HAP-1 (cell line): ENCODE measurements around the gene PGM2.
"Not testable (repeated sequence)": the region's sequence is repeated elsewhere in the genome, so short reads cannot be mapped to it uniquely, and the experiment has no call there.

Source experiments
- DNase-seq, 2 experiments: peaks; one replicate each; pipeline ENCODE4 v3.0.0-alpha.2; 2016 to 2020; ENCODE audit warnings: low spot score in 2 of 2
- H3K27me3 ChIP-seq: fragments of 250-450 bp; sonication (Bioruptor Pico); 2 replicates; pipeline ENCODE4 v1.5.1; 2020; ENCODE audit warnings: low read depth, mild to moderate bottlenecking, moderate library complexity
- H3K36me3 ChIP-seq: fragments of 250-450 bp; sonication (Bioruptor Pico); replicated peaks from 2 replicates; pipeline ENCODE4 v1.5.1; 2020; ENCODE audit warnings: mild to moderate bottlenecking
- H3K4me1 ChIP-seq: fragments of 250-450 bp; sonication (Bioruptor Pico); 2 replicates; pipeline ENCODE4 v1.5.1; 2020; ENCODE audit warnings: mild to moderate bottlenecking
- H3K4me3 ChIP-seq: fragments of 250-450 bp; sonication (Bioruptor Pico); 2 replicates; pipeline ENCODE4 v1.5.1; 2020; ENCODE audit warnings: mild to moderate bottlenecking, moderate library complexity
- H3K9me3 ChIP-seq: fragments of 250-450 bp; sonication (Bioruptor Pico); 2 replicates; pipeline ENCODE4 v1.5.1; 2020; ENCODE audit warnings: mild to moderate bottlenecking, moderate library complexity
- in situ Hi-C: fragments of 300-500 bp; cut with MboI; formaldehyde crosslinking; loops from 3 replicates; pipeline ENCODE4 v1.14.3; 2020; ENCODE audit warnings: low sequenced_read_pairs, inconsistent platforms, mixed read lengths

Gene PGM2

GRCh38 chr4:37798616-37799015, 27.9 kb upstream of the PGM2 start:
- no peak for DNase-seq
- no peak overlapping the region for H3K4me3 ChIP-seq
- H3K9me3 ChIP-seq = no peaks in the 10 kb centered on the region
- H3K27me3 ChIP-seq = no peaks in the 10 kb centered on the region
- no peaks in the 10 kb centered on the region for H3K36me3 ChIP-seq
- peaks cover 2% of the 10 kb centered on the region for H3K4me1 ChIP-seq
- in situ Hi-C loops = no loop called here

- in situ Hi-C loops = loop anchor here (10.0 kb wide), 1 partner anchor 235 kb away; no protein-coding TSS in a partner anchor
- Histone ChIP-seq H3K4me1 (peaks cover 2% of the 10 kb centered on the region), H3K4me3 (no peak overlapping the region), H3K36me3 (no peaks in the 10 kb centered on the region), H3K9me3 (no peaks in the 10 kb centered on the region), H3K27me3 (no peaks in the 10 kb centered on the region)
- no peak for DNase-seq
Observed at GRCh38 chr4:37799941-37800554, 26.4 kb upstream of the PGM2 start.

- H3K4me1 ChIP-seq = peaks cover 2% of the 10 kb centered on the region
- in situ Hi-C loops = loop anchor here (10.0 kb wide), 1 partner anchor 233 kb away; no protein-coding TSS in a partner anchor
- no peaks in the 10 kb centered on the region for H3K9me3 ChIP-seq
- DNase-seq = peak; percentile 77 to 83
- H3K4me3 ChIP-seq = no peak overlapping the region
- no peaks in the 10 kb centered on the region for H3K36me3 ChIP-seq
- no peaks in the 10 kb centered on the region for H3K27me3 ChIP-seq
Observed at GRCh38 chr4:37802068-37802666, 24.3 kb upstream of the PGM2 start.

GRCh38 chr4:37803348-37803973, 23.0 kb upstream of the PGM2 start:
- no peak overlapping the region for H3K4me3 ChIP-seq
- no peaks in the 10 kb centered on the region for H3K27me3 ChIP-seq
- peaks cover 2% of the 10 kb centered on the region for H3K4me1 ChIP-seq
- no peaks in the 10 kb centered on the region for H3K36me3 ChIP-seq
- H3K9me3 ChIP-seq = no peaks in the 10 kb centered on the region
- peak in 1 of 2 experiments; percentile 58 for DNase-seq
- in situ Hi-C loops = loop anchor here (10.0 kb wide), 1 partner anchor 231 kb away; no protein-coding TSS in a partner anchor

GRCh38 chr4:37805091-37805490, 21.4 kb upstream of the PGM2 start:
- no peaks in the 10 kb centered on the region for H3K9me3 ChIP-seq
- no peaks in the 10 kb centered on the region for H3K36me3 ChIP-seq
- in situ Hi-C loops = loop anchor here (10.0 kb wide), 1 partner anchor 230 kb away; no protein-coding TSS in a partner anchor
- H3K4me3 ChIP-seq = no peak overlapping the region
- H3K4me1 ChIP-seq = peaks cover 14% of the 10 kb centered on the region
- H3K27me3 ChIP-seq = no peaks in the 10 kb centered on the region
- no peak for DNase-seq

- H3K4me3 ChIP-seq = no peak overlapping the region
- no peaks in the 10 kb centered on the region for H3K36me3 ChIP-seq
- no peaks in the 10 kb centered on the region for H3K9me3 ChIP-seq
- no peaks in the 10 kb centered on the region for H3K27me3 ChIP-seq
- in situ Hi-C loops = no loop called here
- H3K4me1 ChIP-seq = peaks cover 15% of the 10 kb centered on the region
- no peak for DNase-seq
Observed at GRCh38 chr4:37812713-37813112, 13.8 kb upstream of the PGM2 start.

GRCh38 chr4:37815591-37815990, 10.9 kb upstream of the PGM2 start:
- Histone ChIP-seq H3K9me3 (no peaks in the 10 kb centered on the region), H3K4me3 (no peak overlapping the region), H3K27me3 (no peaks in the 10 kb centered on the region), H3K36me3 (no peaks in the 10 kb centered on the region), H3K4me1 (no peaks in the 10 kb centered on the region)
- DNase-seq = no peak
- in situ Hi-C loops = no loop called here

GRCh38 chr4:37816006-37816405, 10.5 kb upstream of the PGM2 start:
- in situ Hi-C loops = no loop called here
- no peaks in the 10 kb centered on the region for H3K36me3 ChIP-seq
- no peaks in the 10 kb centered on the region for H3K9me3 ChIP-seq
- no peaks in the 10 kb centered on the region for H3K4me1 ChIP-seq
- no peak overlapping the region for H3K4me3 ChIP-seq
- no peak for DNase-seq
- no peaks in the 10 kb centered on the region for H3K27me3 ChIP-seq

GRCh38 chr4:37816719-37817118, 9.8 kb upstream of the PGM2 start:
- in situ Hi-C loops = no loop called here
- no peak for DNase-seq
- Histone ChIP-seq H3K4me3 (no peak overlapping the region), H3K27me3 (no peaks in the 10 kb centered on the region), H3K9me3 (no peaks in the 10 kb centered on the region), H3K36me3 (no peaks in the 10 kb centered on the region), H3K4me1 (no peaks in the 10 kb centered on the region)

- in situ Hi-C loops = no loop called here
- Histone ChIP-seq H3K4me3 (no peak overlapping the region), H3K4me1 (no peaks in the 10 kb centered on the region), H3K9me3 (no peaks in the 10 kb centered on the region), H3K27me3 (no peaks in the 10 kb centered on the region), H3K36me3 (no peaks in the 10 kb centered on the region)
- DNase-seq = no peak
Observed at GRCh38 chr4:37818752-37819151, 7.7 kb upstream of the PGM2 start.

GRCh38 chr4:37820458-37820857, 6.0 kb upstream of the PGM2 start:
- H3K36me3 ChIP-seq, H3K27me3 ChIP-seq, H3K4me3 ChIP-seq, H3K4me1 ChIP-seq, DNase-seq, H3K9me3 ChIP-seq, in situ Hi-C loops: not testable (repeated sequence)

GRCh38 chr4:37821953-37822605, 4.4 kb upstream of the PGM2 start:
- peaks cover 7% of the 10 kb centered on the region for H3K4me1 ChIP-seq
- in situ Hi-C loops = no loop called here
- no peaks in the 10 kb centered on the region for H3K27me3 ChIP-seq
- H3K4me3 ChIP-seq = no peak overlapping the region
- DNase-seq = no peak
- no peaks in the 10 kb centered on the region for H3K9me3 ChIP-seq
- no peaks in the 10 kb centered on the region for H3K36me3 ChIP-seq

- H3K4me3 ChIP-seq = peak overlapping the region; percentile 90
- H3K36me3 ChIP-seq, H3K27me3 ChIP-seq, DNase-seq, H3K9me3 ChIP-seq, in situ Hi-C loops: not testable (repeated sequence)
- peaks cover 11% of the 10 kb centered on the region for H3K4me1 ChIP-seq
Observed at GRCh38 chr4:37825501-37825900, 985 bp upstream of the PGM2 start.

GRCh38 chr4:37825968-37826294, 555 bp upstream of the PGM2 start:
- Histone ChIP-seq H3K36me3 (peaks cover 9% of the 10 kb centered on the region), H3K27me3 (no peaks in the 10 kb centered on the region), H3K4me3 (peak overlapping the region; percentile 90), H3K4me1 (peaks cover 11% of the 10 kb centered on the region), H3K9me3 (no peaks in the 10 kb centered on the region)
- in situ Hi-C loops = no loop called here
- DNase-seq = peak; percentile 17 to 43
